ENCODE data around the gene AIFM3. TPM values are rescaled to one million over a fixed set of nuclear protein-coding genes. Genes with fewer than 3 reads are reported as not detected.

The AIFM3 gene
- polyA plus RNA-seq, 4 donors, result 0.83 to 1.2 (median 1.1) TPM

DNA sequence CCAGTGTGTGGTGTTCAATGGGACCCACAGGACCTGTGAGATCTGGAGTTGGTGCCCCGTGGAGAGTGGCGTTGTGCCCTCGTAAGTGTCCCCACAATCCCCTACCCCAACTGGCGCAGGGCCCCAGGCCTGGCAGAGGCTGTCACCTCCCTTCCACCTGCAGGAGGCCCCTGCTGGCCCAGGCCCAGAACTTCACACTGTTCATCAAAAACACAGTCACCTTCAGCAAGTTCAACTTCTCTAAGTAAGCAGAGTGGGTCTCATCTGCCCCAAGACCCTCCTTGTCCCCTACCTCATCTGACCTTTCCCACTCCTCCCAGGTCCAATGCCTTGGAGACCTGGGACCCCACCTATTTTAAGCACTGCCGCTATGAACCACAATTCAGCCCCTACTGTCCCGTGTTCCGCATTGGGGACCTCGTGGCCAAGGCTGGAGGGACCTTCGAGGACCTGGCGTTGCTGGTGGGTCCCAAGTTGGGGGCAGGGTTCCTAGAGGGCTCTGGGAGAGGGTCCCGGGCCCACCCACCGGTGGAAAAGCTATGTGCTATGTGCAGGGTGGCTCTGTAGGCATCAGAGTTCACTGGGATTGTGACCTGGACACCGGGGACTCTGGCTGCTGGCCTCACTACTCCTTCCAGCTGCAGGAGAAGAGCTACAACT is 56.0 kb downstream of the AIFM3 start:
- no peak for DNase-seq (ENCODE audit: low read depth in 4 of 4, low spot score in 3 of 4)

DNA sequence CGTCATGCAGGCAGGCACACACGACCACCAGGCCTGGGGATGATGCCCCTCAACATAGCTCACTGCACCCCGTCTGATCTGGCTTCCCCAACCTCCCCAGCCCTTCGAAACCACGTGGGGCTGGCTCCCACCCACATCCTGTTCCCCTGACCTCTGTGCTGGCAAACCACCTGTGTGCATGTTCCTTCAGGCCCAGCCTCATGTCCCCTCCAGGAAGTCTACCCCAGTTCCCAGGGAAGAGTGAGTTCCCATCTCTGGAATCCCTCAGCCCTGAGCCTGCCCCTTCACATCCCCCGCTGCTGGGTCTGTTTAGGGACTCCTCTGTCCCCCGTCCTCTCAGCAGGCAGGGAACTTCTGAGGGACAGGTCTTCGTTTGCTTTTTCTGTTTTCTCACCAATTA is 58.2 kb downstream of the AIFM3 start:
- DNase-seq (ENCODE audit: low read depth in 4 of 4, low spot score in 3 of 4), result no peak

DNA sequence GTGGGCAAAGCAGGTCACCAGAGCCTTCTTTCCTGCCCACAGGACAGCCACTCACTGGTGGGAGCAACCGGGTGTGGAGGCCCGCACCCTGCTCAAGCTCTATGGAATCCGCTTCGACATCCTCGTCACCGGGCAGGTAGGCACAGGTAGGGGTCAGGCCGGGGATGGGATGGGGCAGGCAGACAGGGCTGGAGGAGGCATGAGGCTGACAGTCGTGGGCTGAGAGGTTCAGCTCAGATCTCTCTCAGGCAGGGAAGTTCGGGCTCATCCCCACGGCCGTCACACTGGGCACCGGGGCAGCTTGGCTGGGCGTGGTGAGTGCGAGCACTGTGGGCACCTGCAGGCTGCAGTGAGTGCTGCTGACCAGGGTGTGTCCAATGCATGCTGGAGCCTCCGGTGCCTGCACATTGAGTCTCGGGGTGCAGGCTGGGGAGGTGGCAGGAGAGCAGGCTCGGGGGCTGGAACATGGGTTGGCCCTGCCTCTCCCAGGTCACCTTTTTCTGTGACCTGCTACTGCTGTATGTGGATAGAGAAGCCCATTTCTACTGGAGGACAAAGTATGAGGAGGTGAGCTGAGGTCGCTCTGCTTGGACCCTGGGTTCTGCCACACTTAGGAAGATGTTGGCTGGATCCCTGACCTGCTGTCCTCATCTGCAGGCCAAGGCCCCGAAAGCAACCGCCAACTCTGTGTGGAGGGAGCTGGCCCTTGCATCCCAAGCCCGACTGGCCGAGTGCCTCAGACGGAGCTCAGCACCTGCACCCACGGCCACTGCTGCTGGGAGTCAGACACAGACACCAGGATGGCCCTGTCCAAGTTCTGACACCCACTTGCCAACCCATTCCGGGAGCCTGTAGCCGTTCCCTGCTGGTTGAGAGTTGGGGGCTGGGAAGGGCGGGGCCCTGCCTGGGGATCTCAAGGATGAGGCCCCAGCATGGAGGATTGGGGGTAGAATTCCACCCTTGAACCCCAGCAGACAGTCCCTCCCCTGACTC is 59.0 kb downstream of the AIFM3 start:
- no peak for DNase-seq (ENCODE audit: low read depth in 4 of 4, low spot score in 3 of 4)

DNA sequence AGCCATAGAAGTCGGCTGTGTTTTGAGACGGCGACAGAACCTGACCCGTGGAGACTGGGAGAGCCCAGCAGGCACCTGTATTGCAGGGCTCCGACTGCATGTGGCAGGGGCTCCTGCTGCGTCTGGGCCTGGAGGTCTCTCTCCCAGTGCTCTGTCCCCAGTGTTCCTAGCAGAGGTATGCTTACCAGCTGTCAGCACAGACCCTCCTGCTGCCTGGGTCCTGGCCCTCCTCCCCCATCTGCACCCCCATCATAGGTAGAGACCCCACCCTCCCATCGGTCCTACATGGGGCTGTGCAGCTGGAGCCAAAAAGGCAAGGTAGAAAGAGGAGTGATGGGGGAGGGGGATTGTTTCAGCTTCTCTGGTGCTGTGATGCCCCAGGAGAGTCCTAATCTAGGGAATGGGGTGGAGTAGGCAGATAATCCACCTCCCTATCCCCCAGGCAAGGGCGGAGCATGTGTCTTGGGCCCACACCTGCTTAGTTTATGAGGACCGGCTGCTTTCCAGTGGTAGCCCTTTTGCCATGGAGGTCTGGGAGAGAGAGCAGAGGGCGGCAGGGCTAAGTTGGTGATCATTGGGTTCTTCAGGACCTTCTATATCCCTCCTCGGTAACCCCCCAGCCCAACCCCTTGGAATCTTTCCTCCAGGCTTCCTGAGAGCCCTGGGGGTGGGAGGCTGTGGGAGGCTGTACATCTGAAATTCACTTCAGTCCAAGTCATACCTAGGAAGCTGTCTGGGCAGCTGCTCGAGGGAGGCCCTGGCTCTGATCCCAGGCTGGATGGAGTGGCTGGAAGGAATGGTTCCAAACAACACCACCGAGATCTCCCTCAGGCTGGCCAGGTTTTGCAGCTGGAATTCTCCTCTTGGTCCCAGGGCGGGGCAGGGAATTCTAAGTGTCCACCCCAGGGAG is 60.0 kb downstream of the AIFM3 start:
- no peak for DNase-seq (ENCODE audit: low read depth in 4 of 4, low spot score in 3 of 4)

DNA sequence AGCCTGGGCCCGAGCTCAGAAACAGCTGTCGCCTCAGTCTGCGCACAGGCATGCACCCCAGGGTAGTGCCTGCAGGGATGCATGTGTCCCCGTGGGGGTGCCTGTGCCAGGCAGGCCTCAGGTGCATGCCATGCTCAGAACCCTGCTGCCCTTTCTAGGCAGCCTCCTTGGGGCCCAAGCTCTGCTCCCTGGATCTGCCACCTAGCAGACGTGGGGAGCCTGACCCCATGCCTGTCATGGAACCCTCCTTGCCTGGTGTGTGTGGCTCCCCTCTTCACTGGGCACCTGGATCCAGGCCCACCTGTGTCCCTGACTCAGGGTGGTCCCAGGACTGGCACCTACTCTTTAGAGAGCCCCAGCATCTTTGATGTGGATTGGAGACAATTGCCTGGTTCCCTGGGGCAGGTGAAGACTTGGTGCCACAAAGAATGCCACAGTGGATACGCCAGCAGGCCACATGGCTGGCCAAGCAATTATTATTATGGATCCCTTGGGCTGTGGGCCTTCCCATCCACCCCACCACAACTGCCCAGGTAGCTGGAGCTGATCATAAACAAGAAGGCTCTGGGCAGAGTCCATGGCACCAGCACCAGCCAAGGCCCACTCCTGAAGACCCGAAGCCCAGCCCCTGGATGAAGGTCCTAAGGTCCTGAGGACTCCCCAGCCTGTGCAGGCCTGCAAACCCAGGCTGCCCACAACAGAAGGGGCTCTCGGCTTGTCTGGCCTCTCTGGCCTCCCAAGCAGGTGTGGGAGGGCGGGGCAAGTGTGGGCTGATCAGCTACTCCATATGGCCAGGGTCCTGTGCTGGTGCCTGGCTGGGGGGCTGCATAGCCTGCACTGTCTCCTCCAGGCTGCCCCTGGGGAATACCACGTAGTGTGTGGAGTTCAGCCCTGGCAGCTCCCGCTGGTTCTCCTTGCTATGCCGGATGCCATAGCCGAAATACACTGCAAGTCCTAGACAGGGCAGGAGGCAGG is 61.5 kb downstream of the AIFM3 start:
- no peak for DNase-seq (ENCODE audit: low read depth in 4 of 4, low spot score in 3 of 4)

DNA sequence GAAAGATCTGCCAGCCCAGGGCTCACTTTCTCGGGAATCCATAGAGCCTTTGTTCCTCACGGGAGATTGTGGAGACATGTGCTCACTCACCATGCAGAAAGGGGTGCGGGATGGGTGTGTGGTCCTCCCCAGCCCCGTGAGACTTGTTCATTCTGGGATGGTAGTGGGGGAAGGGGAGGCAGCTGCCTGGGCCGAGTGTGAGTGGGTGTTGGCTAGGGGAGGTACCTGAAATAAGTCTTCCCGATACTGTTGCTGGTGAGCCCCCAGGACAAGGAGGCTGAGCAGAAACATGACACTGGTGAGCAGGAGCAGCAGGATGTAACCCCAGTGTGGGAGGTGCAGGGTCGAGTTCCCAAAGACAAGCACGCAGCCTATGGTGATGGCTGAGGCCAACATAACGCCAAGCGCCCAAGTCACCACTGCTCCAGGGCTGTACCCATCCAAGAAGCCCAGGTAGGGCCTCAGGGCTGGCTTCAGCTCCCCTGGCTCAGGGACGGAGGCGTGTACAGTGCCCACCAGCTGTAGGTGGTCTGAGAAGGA is 62.5 kb downstream of the AIFM3 start:
- no peak for DNase-seq (ENCODE audit: low read depth in 4 of 4, low spot score in 3 of 4)

DNA sequence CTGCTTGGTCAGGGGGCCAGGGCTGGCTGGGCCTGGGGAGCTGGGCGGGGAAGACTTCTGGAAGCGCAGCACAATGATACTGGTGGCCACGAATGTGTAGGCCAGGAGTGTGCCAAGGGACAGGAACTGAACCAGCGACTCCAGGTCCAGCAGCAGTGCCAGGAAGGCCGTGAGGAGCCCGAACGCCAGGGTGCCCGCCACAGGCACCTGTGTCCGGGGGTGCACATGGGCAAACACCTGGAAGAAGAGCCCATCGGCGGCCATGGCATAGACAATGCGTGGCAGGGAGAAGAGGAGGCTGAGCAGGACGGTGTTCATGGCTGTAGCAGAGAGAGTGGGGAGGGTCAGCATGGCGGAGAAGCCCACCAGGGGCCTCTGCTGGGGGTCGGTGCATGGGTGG is 63.0 kb downstream of the AIFM3 start:
- DNase-seq (ENCODE audit: low read depth in 4 of 4, low spot score in 3 of 4), result no peak

Other genes starting within 250 kb of the AIFM3 start
- 1 to 10 TPM; 2.0 to 3.8 (median 3.5) TPM for gene SERPIND1, start 193.1 kb upstream of the AIFM3 start, polyA plus RNA-seq (ENCODE audit: insufficient read length in 4 of 4)
- 10 to 100 TPM; 48.9 to 92.8 (median 62.9) TPM for gene PI4KA, start 108.4 kb upstream of the AIFM3 start, polyA plus RNA-seq (ENCODE audit: insufficient read length in 4 of 4)
- 10 to 100 TPM; 28.6 to 34.6 (median 31.5) TPM for gene SNAP29, start 108.2 kb upstream of the AIFM3 start, polyA plus RNA-seq (ENCODE audit: insufficient read length in 4 of 4)
- 10 to 100 TPM; 63.5 to 71.7 (median 66.7) TPM for gene CRKL, start 49.8 kb upstream of the AIFM3 start, polyA plus RNA-seq (ENCODE audit: insufficient read length in 4 of 4)
- gene LZTR1, start 15.0 kb downstream of the AIFM3 start, polyA plus RNA-seq (ENCODE audit: insufficient read length in 4 of 4), result 10 to 100 TPM; 44.2 to 67.4 (median 55.9) TPM
- 10 to 100 TPM; 15.4 to 26.2 (median 21.2) TPM for gene THAP7, start 34.9 kb downstream of the AIFM3 start, polyA plus RNA-seq (ENCODE audit: insufficient read length in 4 of 4)
- 1 to 10 TPM; 1.0 to 1.4 (median 1.2) TPM for gene P2RX6, start 47.9 kb downstream of the AIFM3 start, polyA plus RNA-seq (ENCODE audit: insufficient read length in 4 of 4)
- gene SLC7A4, start 65.3 kb downstream of the AIFM3 start, polyA plus RNA-seq (ENCODE audit: insufficient read length in 4 of 4), result 1 to 10 TPM; 1.2 to 5.8 (median 1.3) TPM
- gene LRRC74B, start 78.7 kb downstream of the AIFM3 start, polyA plus RNA-seq (ENCODE audit: insufficient read length in 4 of 4), result under 1 TPM; 0.06 to 0.24 (median 0.08) TPM

All from left renal pelvis (tissue), 4 donors.